GM21737 (cell line): ENCODE results near the gene IRX4.

Experiments
- ATAC-seq: cut with Tn5 transposase; IDR thresholded peaks from one replicate; pipeline ENCODE4 v1.9.1; 2021; ENCODE audit warnings: mild to moderate bottlenecking, moderate library complexity; ENCODE audit not compliant: unreplicated experiment

The IRX4 gene

GRCh38 chr5:1892685-1893445, 10.1 kb upstream of the IRX4 start:
- ATAC-seq = no peak

- no peak for ATAC-seq
Measured at GRCh38 chr5:1892211-1892610, 9.5 kb upstream of the IRX4 start.

- ATAC-seq = no peak
Measured at GRCh38 chr5:1891391-1891790, 8.7 kb upstream of the IRX4 start.

GRCh38 chr5:1890296-1890695, 7.6 kb upstream of the IRX4 start:
- ATAC-seq = no peak

GRCh38 chr5:1889321-1890065, 6.8 kb upstream of the IRX4 start:
- ATAC-seq = no peak

GRCh38 chr5:1888541-1889251, 6.0 kb upstream of the IRX4 start:
- no peak for ATAC-seq

GRCh38 chr5:1887588-1888360, 5.0 kb upstream of the IRX4 start:
- no peak for ATAC-seq

GRCh38 chr5:1886846-1887587, 4.3 kb upstream of the IRX4 start:
- no peak for ATAC-seq

- no peak for ATAC-seq
Measured at GRCh38 chr5:1885868-1886845, 3.4 kb upstream of the IRX4 start.

- no peak for ATAC-seq
Measured at GRCh38 chr5:1885404-1885755, 2.7 kb upstream of the IRX4 start.

GRCh38 chr5:1884678-1885403, 2.1 kb upstream of the IRX4 start:
- no peak for ATAC-seq

GRCh38 chr5:1883925-1884677, 1.4 kb upstream of the IRX4 start:
- ATAC-seq = no peak

- ATAC-seq = no peak
Measured at GRCh38 chr5:1883120-1883924, 597 bp upstream of the IRX4 start.

GRCh38 chr5:1881731-1882336, 891 bp downstream of the IRX4 start:
- ATAC-seq = no peak

- no peak for ATAC-seq
Measured at GRCh38 chr5:1881098-1881572, 1.6 kb downstream of the IRX4 start.

GRCh38 chr5:1880377-1881025, 2.2 kb downstream of the IRX4 start:
- ATAC-seq = no peak
